ENCODE results near the gene CTXN3.

DNA sequence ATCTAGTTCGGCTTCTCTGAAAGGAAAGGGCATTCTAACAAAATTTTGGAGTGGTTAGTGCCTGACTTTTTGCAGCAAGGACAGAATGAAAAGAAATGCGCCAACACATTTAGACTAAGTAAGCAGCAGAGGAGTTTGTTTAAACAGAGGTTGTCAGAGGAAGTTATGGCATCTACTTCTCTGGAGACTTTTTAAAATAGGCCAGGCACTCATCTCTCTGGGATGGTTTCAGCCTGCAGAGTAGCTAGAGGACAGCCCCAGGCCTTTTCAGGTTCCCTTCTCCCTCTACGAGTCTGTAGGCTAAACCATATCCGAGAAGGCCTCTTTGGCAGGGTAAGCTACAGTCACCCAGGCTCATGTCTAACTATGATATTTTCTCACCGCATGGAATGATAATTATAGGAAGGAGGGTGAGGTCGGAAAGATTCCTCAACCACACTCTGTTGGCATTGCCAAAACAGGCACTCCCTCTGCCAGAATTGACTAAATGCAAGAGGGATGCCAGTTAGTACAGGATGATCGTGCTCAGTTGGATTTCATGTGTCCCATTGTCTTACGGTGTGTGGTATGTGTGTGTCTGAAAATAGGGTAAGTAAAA, 1.4 kb upstream of the CTXN3 start:
- TF ChIP-seq, protein P1, sequence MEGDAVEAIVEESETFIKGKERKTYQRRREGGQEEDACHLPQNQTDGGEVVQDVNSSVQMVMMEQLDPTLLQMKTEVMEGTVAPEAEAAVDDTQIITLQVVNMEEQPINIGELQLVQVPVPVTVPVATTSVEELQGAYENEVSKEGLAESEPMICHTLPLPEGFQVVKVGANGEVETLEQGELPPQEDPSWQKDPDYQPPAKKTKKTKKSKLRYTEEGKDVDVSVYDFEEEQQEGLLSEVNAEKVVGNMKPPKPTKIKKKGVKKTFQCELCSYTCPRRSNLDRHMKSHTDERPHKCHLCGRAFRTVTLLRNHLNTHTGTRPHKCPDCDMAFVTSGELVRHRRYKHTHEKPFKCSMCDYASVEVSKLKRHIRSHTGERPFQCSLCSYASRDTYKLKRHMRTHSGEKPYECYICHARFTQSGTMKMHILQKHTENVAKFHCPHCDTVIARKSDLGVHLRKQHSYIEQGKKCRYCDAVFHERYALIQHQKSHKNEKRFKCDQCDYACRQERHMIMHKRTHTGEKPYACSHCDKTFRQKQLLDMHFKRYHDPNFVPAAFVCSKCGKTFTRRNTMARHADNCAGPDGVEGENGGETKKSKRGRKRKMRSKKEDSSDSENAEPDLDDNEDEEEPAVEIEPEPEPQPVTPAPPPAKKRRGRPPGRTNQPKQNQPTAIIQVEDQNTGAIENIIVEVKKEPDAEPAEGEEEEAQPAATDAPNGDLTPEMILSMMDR (IDR thresholded peaks at IDR 0.05) = no peak
- TF ChIP-seq POLR2A (IDR thresholded peaks at IDR 0.05) = no peak
